A673 (cell line): Measurements from ENCODE around the gene MAPK8. TPM values are rescaled to one million over a fixed set of nuclear protein-coding genes. Genes with fewer than 3 reads are reported as not detected.

ENCODE experiments used
- BruUV-seq: library from RNA; stranded (reverse); fragments of 400-500 nt; replicated peaks from 2 replicates; lab custom pipeline; 2021; lab: Mats Ljungman, UMichigan
- CTCF ChIA-PET: fragments of 300-600 bp; sonication (Branson Sonifier 250); formaldehyde crosslinking; loops from one replicate; lab custom pipeline; 2022; ENCODE audit warnings: antibody characterized with exemption; lab: Charles Lee
- POLR2A ChIA-PET: fragments of 300-600 bp; sonication (Branson Sonifier 250); formaldehyde crosslinking; loops from one replicate; lab custom pipeline; 2022; ENCODE audit warnings: antibody characterized with exemption; ENCODE audit not compliant: low non-redundant PET; lab: Charles Lee
- DNase-seq: peaks from one replicate; pipeline ENCODE4 v3.0.0-alpha.2; 2015; ENCODE audit warnings: low spot score
- H3K27ac ChIP-seq: fragments of 200-600 bp; sonication (generic); 2 replicates; pipeline ENCODE4 v1.5.1; 2016; ENCODE audit warnings: mixed run types, low read depth, mild to moderate bottlenecking, mixed read lengths, antibody characterized with exemption, low read length; ENCODE audit not compliant: poor library complexity, severe bottlenecking
- H3K27me3 ChIP-seq: fragments of 200-600 bp; sonication (generic); replicated peaks from 2 replicates; pipeline ENCODE4 v1.6.1; 2017; ENCODE audit warnings: mixed run types, low read depth, mild to moderate bottlenecking, mixed read lengths, antibody characterized with exemption, low read length; ENCODE audit not compliant: insufficient read depth, poor library complexity
- H3K36me3 ChIP-seq: fragments of 200-600 bp; sonication (generic); 2 replicates; pipeline ENCODE4 v1.6.1; 2016; ENCODE audit warnings: mixed run types, mild to moderate bottlenecking, mixed read lengths, antibody characterized with exemption, low read length; ENCODE audit not compliant: insufficient read depth, poor library complexity, severe bottlenecking
- H3K4me1 ChIP-seq: fragments of 200-600 bp; sonication (generic); 2 replicates; pipeline ENCODE4 v1.6.1; 2017; ENCODE audit warnings: mixed run types, mild to moderate bottlenecking, mixed read lengths, antibody characterized with exemption, low read length; ENCODE audit not compliant: insufficient read depth, poor library complexity, severe bottlenecking
- H3K4me3 ChIP-seq: fragments of 200-600 bp; sonication (generic); 2 replicates; pipeline ENCODE4 v1.5.1; 2016; ENCODE audit warnings: low read depth, mixed run types, mild to moderate bottlenecking, mixed read lengths, low read length; ENCODE audit not compliant: poor library complexity, severe bottlenecking
- H3K9me3 ChIP-seq: fragments of 200-600 bp; sonication (generic); 2 replicates; pipeline ENCODE4 v1.6.1; 2016; ENCODE audit warnings: mixed run types, low read depth, mild to moderate bottlenecking, mixed read lengths, antibody characterized with exemption, low read length; ENCODE audit not compliant: poor library complexity, severe bottlenecking
- EZH2 ChIP-seq: fragments of 200-600 bp; sonication (generic); IDR thresholded peaks from 2 replicates; pipeline ENCODE4 v1.6.1; 2017; ENCODE audit warnings: borderline replicate concordance, low read depth, mild to moderate bottlenecking, mixed read lengths, antibody characterized with exemption, low read length; ENCODE audit not compliant: poor library complexity, severe bottlenecking
- intact Hi-C: fragments of 100-400 bp; cut with micrococcal nuclease; formaldehyde crosslinking; loops from one replicate; pipeline ENCODE4 v1.10.0; 2022; ENCODE audit not compliant: unreplicated experiment
- total RNA-seq: library from RNA; stranded (reverse); gene quantifications from 2 replicates; pipeline ENCODE4 v1.2.3, GENCODE V29; 2021
- TF ChIP-seq, protein P1 (sequence below): fragments of 300-800, 200-600 bp; sonication (generic); conservative IDR thresholded peaks from 2 replicates; pipeline ENCODE4 v1.5.1; 2017; ENCODE audit warnings: low read depth, mild to moderate bottlenecking, antibody characterized with exemption, low read length, moderate library complexity, mixed read lengths

Gene MAPK8
- total RNA-seq, 1 experiment from 2014 or later = 52.0 TPM

DNA sequence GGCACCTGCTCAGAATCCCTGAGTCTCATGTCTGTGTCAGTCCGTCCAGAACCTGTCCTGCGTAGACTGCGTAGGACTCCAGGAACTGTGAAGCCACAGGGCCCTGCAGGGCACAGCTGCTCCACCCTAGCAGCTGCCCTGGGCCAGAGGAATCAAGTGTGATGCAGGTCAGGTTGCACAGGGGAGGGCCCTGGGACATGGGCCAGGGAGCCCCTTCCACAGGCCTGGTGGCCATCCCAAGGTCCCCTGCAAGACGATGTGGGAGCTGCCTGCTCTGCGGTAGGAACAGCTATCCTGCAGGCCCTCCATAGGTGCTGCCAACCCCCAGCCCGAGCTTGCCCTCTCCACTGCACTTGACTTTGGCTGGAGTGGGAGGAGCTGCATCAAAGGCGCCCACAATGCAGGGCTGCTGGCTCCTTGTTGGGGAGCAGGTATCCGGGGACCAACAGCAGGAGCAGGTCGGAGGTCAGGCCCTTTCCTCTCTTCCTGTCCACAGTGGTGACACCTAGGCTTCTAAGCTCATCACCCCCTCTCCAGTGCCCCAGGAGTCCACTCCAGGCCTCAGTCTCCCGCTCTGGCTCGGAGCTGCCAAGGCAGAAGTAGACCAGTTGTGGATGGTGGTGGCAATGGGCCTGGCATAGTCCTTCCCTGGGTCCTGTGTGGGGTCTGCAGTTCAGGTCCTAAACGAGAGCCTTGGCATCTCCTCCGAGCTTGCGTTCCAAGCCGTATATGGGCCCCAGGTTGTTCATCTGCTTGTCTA, 149.1 kb downstream of the MAPK8 start:
- no peak overlapping the region for H3K27ac ChIP-seq
- TF ChIP-seq EZH2 = no peak
- TF ChIP-seq, protein P1, sequence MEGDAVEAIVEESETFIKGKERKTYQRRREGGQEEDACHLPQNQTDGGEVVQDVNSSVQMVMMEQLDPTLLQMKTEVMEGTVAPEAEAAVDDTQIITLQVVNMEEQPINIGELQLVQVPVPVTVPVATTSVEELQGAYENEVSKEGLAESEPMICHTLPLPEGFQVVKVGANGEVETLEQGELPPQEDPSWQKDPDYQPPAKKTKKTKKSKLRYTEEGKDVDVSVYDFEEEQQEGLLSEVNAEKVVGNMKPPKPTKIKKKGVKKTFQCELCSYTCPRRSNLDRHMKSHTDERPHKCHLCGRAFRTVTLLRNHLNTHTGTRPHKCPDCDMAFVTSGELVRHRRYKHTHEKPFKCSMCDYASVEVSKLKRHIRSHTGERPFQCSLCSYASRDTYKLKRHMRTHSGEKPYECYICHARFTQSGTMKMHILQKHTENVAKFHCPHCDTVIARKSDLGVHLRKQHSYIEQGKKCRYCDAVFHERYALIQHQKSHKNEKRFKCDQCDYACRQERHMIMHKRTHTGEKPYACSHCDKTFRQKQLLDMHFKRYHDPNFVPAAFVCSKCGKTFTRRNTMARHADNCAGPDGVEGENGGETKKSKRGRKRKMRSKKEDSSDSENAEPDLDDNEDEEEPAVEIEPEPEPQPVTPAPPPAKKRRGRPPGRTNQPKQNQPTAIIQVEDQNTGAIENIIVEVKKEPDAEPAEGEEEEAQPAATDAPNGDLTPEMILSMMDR = no peak
- no peaks in the 10 kb centered on the region for H3K27me3 ChIP-seq
- intact Hi-C loops = no loop called here
- no peaks in the 10 kb centered on the region for H3K36me3 ChIP-seq
- H3K4me1 ChIP-seq = no peaks in the 10 kb centered on the region
- H3K4me3 ChIP-seq = no peak overlapping the region
- POLR2A ChIA-PET = no interaction called here
- DNase-seq = no peak
- CTCF ChIA-PET = no interaction called here
- no peaks in the 10 kb centered on the region for H3K9me3 ChIP-seq
- BruUV-seq = no TSS peak

DNA sequence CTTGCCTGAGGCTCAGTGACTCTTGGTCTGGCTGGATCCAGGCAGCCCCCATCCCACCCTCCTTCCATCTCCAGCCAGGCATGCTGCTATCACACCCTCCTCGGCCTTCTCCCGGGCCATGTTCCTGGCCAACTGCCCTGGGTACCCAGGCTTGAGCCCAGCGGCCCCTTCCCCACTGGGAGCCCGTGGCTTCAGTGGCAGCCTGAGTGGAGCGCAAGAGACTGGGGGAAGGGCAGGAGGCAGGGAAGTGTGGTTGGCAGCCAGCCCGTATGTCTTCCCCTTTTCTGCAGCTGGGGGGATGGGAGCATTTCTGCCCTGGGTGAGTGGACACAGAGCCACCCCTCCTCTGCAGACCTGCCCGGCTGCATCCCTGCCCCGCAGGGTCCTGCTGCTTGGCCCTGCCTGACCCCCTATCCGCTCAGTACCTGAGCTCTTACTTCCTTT, 149.9 kb downstream of the MAPK8 start:
- Histone ChIP-seq H3K4me3 (no peak overlapping the region), H3K9me3 (no peaks in the 10 kb centered on the region), H3K36me3 (no peaks in the 10 kb centered on the region), H3K27ac (no peak overlapping the region), H3K27me3 (no peaks in the 10 kb centered on the region), H3K4me1 (no peaks in the 10 kb centered on the region)
- CTCF ChIA-PET = no interaction called here
- intact Hi-C loops = no loop called here
- no TSS peak for BruUV-seq
- TF ChIP-seq EZH2 = no peak
- TF ChIP-seq, protein P1 = no peak
- no peak for DNase-seq
- POLR2A ChIA-PET = no interaction called here

DNA sequence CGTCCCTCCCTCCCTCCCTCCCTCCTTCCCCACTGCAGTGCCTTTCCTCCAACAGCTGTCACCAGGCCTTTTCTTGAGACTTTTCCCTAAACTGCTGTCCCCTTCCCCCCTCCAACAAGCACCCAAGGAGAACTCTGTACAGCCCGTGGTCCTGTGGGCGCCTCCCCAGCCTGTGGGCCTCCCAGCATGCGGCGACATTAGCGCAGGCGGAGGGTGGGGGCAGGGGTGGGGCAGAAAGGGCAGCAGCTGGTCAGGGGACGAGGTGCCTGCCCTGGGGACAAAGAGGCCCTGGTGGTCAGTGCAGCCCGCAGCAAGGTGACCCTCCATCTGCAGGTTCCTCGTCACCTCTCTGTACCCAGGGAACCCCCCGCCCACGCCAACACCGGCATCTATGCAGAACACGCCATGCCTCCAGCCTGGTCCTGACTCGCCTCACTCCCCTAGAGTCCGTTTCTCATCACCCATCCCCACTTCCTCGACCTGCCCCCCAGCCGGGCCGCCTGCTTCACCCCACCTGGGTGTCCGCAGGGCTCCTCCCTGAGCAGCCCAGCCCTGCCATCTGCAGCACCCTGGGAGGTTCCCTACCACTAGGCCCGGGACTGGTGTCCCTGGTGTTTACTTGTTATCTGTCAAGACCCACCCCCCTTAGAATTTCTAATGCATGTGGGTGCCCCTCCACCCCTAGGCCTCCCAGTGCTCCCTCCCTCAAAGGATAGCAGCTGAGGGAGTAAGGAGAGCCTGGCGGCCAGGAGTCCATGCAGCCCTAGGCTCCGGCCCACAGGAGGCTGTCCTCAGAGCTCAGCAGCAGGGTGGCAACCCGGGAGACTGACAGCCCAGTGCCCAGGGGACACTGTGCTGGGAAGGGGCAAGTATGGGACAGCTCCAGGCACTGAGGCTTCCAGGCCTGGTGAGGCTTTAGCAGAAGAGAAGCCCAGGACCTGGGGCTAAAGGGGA, 150.6 kb downstream of the MAPK8 start:
- H3K27me3 ChIP-seq = no peaks in the 10 kb centered on the region
- no peaks in the 10 kb centered on the region for H3K36me3 ChIP-seq
- no peak overlapping the region for H3K4me3 ChIP-seq
- no peaks in the 10 kb centered on the region for H3K9me3 ChIP-seq
- no TSS peak for BruUV-seq
- ChIA-PET POLR2A (no interaction called here), CTCF (no interaction called here)
- intact Hi-C loops = no loop called here
- DNase-seq = no peak
- H3K4me1 ChIP-seq = no peaks in the 10 kb centered on the region
- TF ChIP-seq, protein P1 = no peak
- no peak for TF ChIP-seq EZH2
- H3K27ac ChIP-seq = no peak overlapping the region
